Measurements from ENCODE around the gene DRD3. TPM values are rescaled to one million over a fixed set of nuclear protein-coding genes. Genes with fewer than 3 reads are reported as not detected.

Gene DRD3
- total and polyA plus RNA-seq, 2 of the 8 experiments (the other 6 are each of a cell fraction or from before 2014, with no cell fraction given): 0.32 to 1.3 TPM

DNA sequence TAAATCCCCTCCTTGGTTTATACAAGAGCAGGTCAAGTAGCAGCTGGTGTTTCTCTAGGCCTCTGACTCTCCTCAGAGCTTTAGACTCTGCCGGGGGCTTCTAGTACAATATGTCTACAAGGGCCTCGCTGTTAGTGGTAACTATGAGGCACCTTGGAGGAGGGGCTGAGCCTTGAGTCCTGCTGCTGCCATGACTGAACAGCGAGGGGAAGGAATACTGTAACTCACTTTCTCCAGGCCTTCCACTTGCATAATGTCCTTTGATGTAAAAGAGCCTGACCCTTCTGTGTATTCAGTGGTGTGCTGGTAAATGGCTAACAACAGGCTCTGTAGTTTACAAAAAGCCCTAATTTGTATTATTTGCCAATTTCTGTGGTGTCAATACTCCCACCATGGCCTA lies 27.8 kb downstream of the DRD3 start:
- no peak overlapping the region for H4K91ac ChIP-seq (replicated peaks; ENCODE audit: insufficient read length, low read length)
- no peaks in the 10 kb centered on the region; a peak in 1 of 7 replicates for H3K27me3 ChIP-seq (replicated peaks in 1 of 4; ENCODE audit: control insufficient read depth in 3 of 4, extremely low read depth in 1 of 4, insufficient read depth in 3 of 4, low read length in 3 of 4)
- H4K20me1 ChIP-seq (replicated peaks in 1 of 2; ENCODE audit: control insufficient read depth in 1 of 2, insufficient read depth in 2 of 2, low read length in 2 of 2): no peaks in the 10 kb centered on the region
- ChIA-PET POLR2A (ENCODE audit: partially characterized antibody) (interaction anchor here (0.9 kb wide), 1 partner anchor 86 kb away, joined by 4 read pairs; no protein-coding TSS in a partner anchor), CTCF (ENCODE audit: partially characterized antibody) (interaction anchor here (1.0 to 3.3 kb wide), 14 partner anchors 9 to 307 kb away, joined by 3 to 9 read pairs (median 4); partner anchors contain the start of genes DRD3 and TIGIT)
- no peak overlapping the region for H3K23ac ChIP-seq (ENCODE audit: insufficient read length)
- no peak overlapping the region for H2BK20ac ChIP-seq (ENCODE audit: low read length)
- no peak overlapping the region for H3K27ac ChIP-seq (ENCODE audit: low read depth, low read length)
- no peak overlapping the region; the same call in 1 of the 2 replicates for H2BK5ac ChIP-seq (ENCODE audit: low read depth, low read length)
- H3K18ac ChIP-seq (ENCODE audit: extremely low read depth, low read length): no peak overlapping the region
- 94% methylated on average over 3 of the region's 3 CpGs; no CpG with 5 or more reads in 1 of the 2 experiments for WGBS, 2 experiments (ENCODE audit: extremely low coverage in 1 of 2, insufficient coverage in 1 of 2, insufficient read length in 1 of 2, insufficient replicate concordance in 2 of 2, low coverage in 1 of 2, low lambda C conversion rate in 2 of 2, missing lambda C conversion rate in 1 of 2)
- H4K5ac ChIP-seq (ENCODE audit: insufficient read length, low read depth, low read length): no peak overlapping the region
- no peak overlapping the region for H2AFZ ChIP-seq (ENCODE audit: low read length)
- no peaks in the 10 kb centered on the region for H3K36me3 ChIP-seq (ENCODE audit: control insufficient read depth in 2 of 4, insufficient read depth in 4 of 4, low read length in 3 of 4)
- H3K56ac ChIP-seq (replicated peaks; ENCODE audit: insufficient read length, low read depth, low read length): no peak overlapping the region
- H3K23me2 ChIP-seq (ENCODE audit: low read depth, low read length): no peaks in the 10 kb centered on the region
- no peak overlapping the region for H3K14ac ChIP-seq (ENCODE audit: insufficient read length)
- no peak for FAIRE-seq
- TF ChIP-seq SIX5 (IDR thresholded peaks at IDR 0.05; ENCODE audit: low read depth, low read length) (no peak), CEBPB (IDR thresholded peaks at IDR 0.05; ENCODE audit: low read depth, low read length) (no peak), CREB1 (IDR thresholded peaks at IDR 0.05) (no peak), CBX8 (IDR thresholded peaks at IDR 0.05; ENCODE audit: borderline replicate concordance, low read depth, low read length) (no peak)
- DNase-seq (ENCODE audit: low read depth in 1 of 2, low spot score in 2 of 2): no peak
- no peaks in the 10 kb centered on the region for H3K79me1 ChIP-seq (ENCODE audit: low read depth, low read length)
- no peak overlapping the region for H4K8ac ChIP-seq (ENCODE audit: extremely low read depth, insufficient read depth, low read length)
- no peak overlapping the region for H3K4me3 ChIP-seq (ENCODE audit: extremely low read depth in 1 of 4, insufficient read depth in 2 of 4, low read depth in 3 of 4, low read length in 4 of 4)
- H3K4me1 ChIP-seq (replicated peaks in 1 of 4; ENCODE audit: control insufficient read depth in 3 of 4, insufficient read depth in 4 of 4, low read length in 3 of 4): peaks cover 14 to 20% (median 17%) of the 10 kb centered on the region in 4 experiments
- H2BK15ac ChIP-seq (ENCODE audit: low read length): 0 out of 2 replicates have a peak overlapping the region, but pooled peaks have one; percentile 4
- no peak overlapping the region for H3K4ac ChIP-seq (replicated peaks; ENCODE audit: insufficient read length, low read depth, low read length)
- H2BK12ac ChIP-seq (ENCODE audit: low read depth, low read length): no peak overlapping the region
- H3K4me2 ChIP-seq (ENCODE audit: insufficient read depth in 1 of 2, low read depth in 2 of 2, low read length in 2 of 2): no peak overlapping the region
- no peak overlapping the region for H2AK5ac ChIP-seq (ENCODE audit: low read depth, low read length)
- H3K79me2 ChIP-seq (ENCODE audit: control insufficient read depth in 1 of 2, insufficient read depth in 2 of 2, low read length in 2 of 2): no peaks in the 10 kb centered on the region
- H2BK120ac ChIP-seq (replicated peaks; ENCODE audit: low read depth, low read length): no peak overlapping the region
- no peak overlapping the region for H3K9ac ChIP-seq (replicated peaks in 1 of 4; ENCODE audit: extremely low read depth in 1 of 4, low read depth in 3 of 4, low read length in 3 of 4)
- no peaks in the 10 kb centered on the region for H3K9me3 ChIP-seq (ENCODE audit: insufficient read depth in 2 of 2, low read depth in 1 of 2, low read length in 1 of 2)
